Measurements from ENCODE around the gene RBPMS2. TPM values are rescaled to one million over a fixed set of nuclear protein-coding genes. Genes with fewer than 3 reads are reported as not detected.
A peak's percentile ranks its signal among the peaks of the same experiment; 100 is the strongest.

Gene RBPMS2
- total RNA-seq, 1 donor from 2014 or later: 19.7 TPM

- H3K27me3 Mint-ChIP-seq: peaks cover 11% of the 10 kb centered on the region
- H3K27ac Mint-ChIP-seq: no peak overlapping the region
- no peak for TF ChIP-seq CTCF (conservative IDR thresholded peaks at IDR 0.05)
- H3K9me3 Mint-ChIP-seq: no peaks in the 10 kb centered on the region
- no peak for DNase-seq (ENCODE audit: extremely low spot score, unreplicated experiment)
- H3K4me1 Mint-ChIP-seq (ENCODE audit: unreplicated experiment): peaks cover 10% of the 10 kb centered on the region
- no peak overlapping the region for H3K4me3 Mint-ChIP-seq
- no peaks in the 10 kb centered on the region for H3K36me3 Mint-ChIP-seq
These were observed 4.2 kb upstream of the RBPMS2 start for GRCh38 chr15:64779630-64780029.

GRCh38 chr15:64779024-64779423 lies 3.6 kb upstream of the RBPMS2 start:
- Mint-ChIP-seq H3K4me1 (ENCODE audit: unreplicated experiment) (peaks cover 14% of the 10 kb centered on the region), H3K27me3 (peaks cover 14% of the 10 kb centered on the region), H3K4me3 (no peak overlapping the region), H3K36me3 (no peaks in the 10 kb centered on the region), H3K9me3 (no peaks in the 10 kb centered on the region), H3K27ac (no peak overlapping the region)
- TF ChIP-seq CTCF (conservative IDR thresholded peaks at IDR 0.05): no peak
- no peak for DNase-seq (ENCODE audit: extremely low spot score, unreplicated experiment)

- peaks cover 17% of the 10 kb centered on the region for H3K27me3 Mint-ChIP-seq
- no peaks in the 10 kb centered on the region for H3K9me3 Mint-ChIP-seq
- DNase-seq (ENCODE audit: extremely low spot score, unreplicated experiment): no peak
- H3K4me3 Mint-ChIP-seq: peak overlapping the region; percentile 89
- no peaks in the 10 kb centered on the region for H3K36me3 Mint-ChIP-seq
- no peak overlapping the region for H3K27ac Mint-ChIP-seq
- peaks cover 22% of the 10 kb centered on the region for H3K4me1 Mint-ChIP-seq (ENCODE audit: unreplicated experiment)
- TF ChIP-seq CTCF (conservative IDR thresholded peaks at IDR 0.05): no peak
These were observed 1.0 kb upstream of the RBPMS2 start for GRCh38 chr15:64776402-64776786.

- H3K4me3 Mint-ChIP-seq: peak overlapping the region; percentile 90
- H3K9me3 Mint-ChIP-seq: no peaks in the 10 kb centered on the region
- H3K4me1 Mint-ChIP-seq (ENCODE audit: unreplicated experiment): peaks cover 22% of the 10 kb centered on the region
- H3K36me3 Mint-ChIP-seq: no peaks in the 10 kb centered on the region
- H3K27me3 Mint-ChIP-seq: peaks cover 17% of the 10 kb centered on the region
- no peak for DNase-seq (ENCODE audit: extremely low spot score, unreplicated experiment)
- H3K27ac Mint-ChIP-seq: peak overlapping the region; percentile 67
- TF ChIP-seq CTCF (conservative IDR thresholded peaks at IDR 0.05): no peak
These were observed 528 bp downstream of the RBPMS2 start for GRCh38 chr15:64774629-64775493.

- no peak for DNase-seq (ENCODE audit: extremely low spot score, unreplicated experiment)
- peak overlapping the region; percentile 67 for H3K27ac Mint-ChIP-seq
These were observed 1.3 kb downstream of the RBPMS2 start for GRCh38 chr15:64774037-64774628.

More at GRCh38 chr15:64774037-64774628, 1.3 kb downstream of the RBPMS2 start:
- Mint-ChIP-seq H3K36me3 (no peaks in the 10 kb centered on the region), H3K27me3 (peaks cover 17% of the 10 kb centered on the region), H3K4me3 (peak overlapping the region; percentile 90), H3K4me1 (ENCODE audit: unreplicated experiment) (peaks cover 22% of the 10 kb centered on the region), H3K9me3 (no peaks in the 10 kb centered on the region)
- TF ChIP-seq CTCF (conservative IDR thresholded peaks at IDR 0.05): no peak

All from type B pancreatic cell (in vitro differentiated cells).